ENCODE measurements around the gene TBX20.
"Not testable (repeated sequence)": the region's sequence is repeated elsewhere in the genome, so short reads cannot be mapped to it uniquely, and the experiment has no call there.

DNA sequence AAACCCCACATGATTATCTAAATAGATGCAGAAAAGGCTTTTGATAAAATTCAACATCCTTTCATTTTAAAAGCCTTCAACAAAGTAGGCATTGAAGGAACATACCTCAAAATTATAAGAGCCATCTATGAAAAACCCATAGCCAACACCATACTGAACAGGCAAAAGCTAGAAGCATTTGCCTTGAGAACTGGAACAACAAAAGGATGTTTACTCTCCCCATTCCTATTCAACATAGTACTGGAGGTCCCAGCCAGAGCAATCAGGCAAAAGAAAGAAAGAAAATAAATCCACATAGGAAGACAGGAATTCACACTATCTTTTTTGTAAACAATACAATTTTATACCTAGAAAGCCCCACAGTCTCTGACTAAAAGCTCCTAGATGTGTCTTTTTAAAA lies 86.2 kb downstream of the TBX20 start:
- not testable (repeated sequence) for TF ChIP-seq CTCF (IDR thresholded peaks at IDR 0.05); POLR2A (IDR thresholded peaks at IDR 0.05; ENCODE audit: low read depth); EP300 (IDR thresholded peaks at IDR 0.05); POLR2AphosphoS5 (IDR thresholded peaks at IDR 0.05)
